ENCODE measurements around the gene RABL6.

Gene RABL6

DNA sequence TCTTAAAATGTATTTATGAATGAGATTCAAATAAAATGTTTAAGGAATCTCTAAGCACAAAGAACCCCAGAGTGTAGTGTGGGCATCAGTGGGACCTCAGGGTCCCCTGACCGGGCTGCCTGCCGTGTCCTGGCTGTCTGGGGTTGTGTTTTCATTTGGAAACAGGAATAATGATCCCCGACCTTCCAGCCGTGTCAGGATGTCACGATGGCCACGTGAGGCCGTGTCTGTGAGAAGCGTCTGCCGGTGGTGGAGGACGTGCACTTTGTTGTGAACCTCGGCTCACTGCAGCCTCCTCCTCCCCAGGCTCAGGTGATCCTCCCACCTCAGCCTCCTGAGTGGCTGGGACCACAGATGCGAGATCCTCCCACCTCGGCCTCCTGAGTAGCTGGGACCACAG lies 82.9 kb downstream of the RABL6 start:
- no peaks in the 10 kb centered on the region for H3K27me3 Mint-ChIP-seq
- H3K36me3 Mint-ChIP-seq (ENCODE audit: low read depth): peaks cover 54% of the 10 kb centered on the region
- H3K9me3 Mint-ChIP-seq: no peaks in the 10 kb centered on the region
- intact Hi-C loops (cut with micrococcal nuclease): no loop called here
- no peak overlapping the region for H3K4me3 Mint-ChIP-seq
- H3K27ac Mint-ChIP-seq: no peak overlapping the region
- peaks cover 17% of the 10 kb centered on the region for H3K4me1 Mint-ChIP-seq (ENCODE audit: low read depth)

Data from dendritic cell treated with granulocyte-macrophage colony-stimulating factor and Interleukin-4, amounts not matched to agents 40 ng/mL and 50 ng/mL, for 4 days (primary cell).